Measurements from ENCODE around the gene DNAI7.

DNA sequence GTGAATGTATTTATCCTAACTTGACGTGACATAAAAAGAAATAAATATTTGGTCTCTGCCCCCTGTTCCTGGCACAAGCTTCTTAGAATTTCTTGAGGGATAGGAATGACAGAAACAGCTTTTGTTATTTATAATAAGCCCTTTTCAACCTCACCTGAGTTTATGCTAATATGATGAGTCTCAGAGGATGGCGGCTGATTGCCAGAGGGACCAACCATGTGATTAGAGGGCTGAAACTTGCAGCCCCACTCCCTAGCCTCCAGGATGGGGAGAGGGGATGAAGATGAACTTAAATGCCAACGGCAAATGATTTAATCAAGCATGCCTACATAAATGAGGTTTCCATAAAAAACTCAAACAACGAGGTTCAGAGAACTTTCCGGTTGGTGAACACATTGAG is 42.9 kb downstream of the DNAI7 start:
- TF ChIP-seq, protein P1, sequence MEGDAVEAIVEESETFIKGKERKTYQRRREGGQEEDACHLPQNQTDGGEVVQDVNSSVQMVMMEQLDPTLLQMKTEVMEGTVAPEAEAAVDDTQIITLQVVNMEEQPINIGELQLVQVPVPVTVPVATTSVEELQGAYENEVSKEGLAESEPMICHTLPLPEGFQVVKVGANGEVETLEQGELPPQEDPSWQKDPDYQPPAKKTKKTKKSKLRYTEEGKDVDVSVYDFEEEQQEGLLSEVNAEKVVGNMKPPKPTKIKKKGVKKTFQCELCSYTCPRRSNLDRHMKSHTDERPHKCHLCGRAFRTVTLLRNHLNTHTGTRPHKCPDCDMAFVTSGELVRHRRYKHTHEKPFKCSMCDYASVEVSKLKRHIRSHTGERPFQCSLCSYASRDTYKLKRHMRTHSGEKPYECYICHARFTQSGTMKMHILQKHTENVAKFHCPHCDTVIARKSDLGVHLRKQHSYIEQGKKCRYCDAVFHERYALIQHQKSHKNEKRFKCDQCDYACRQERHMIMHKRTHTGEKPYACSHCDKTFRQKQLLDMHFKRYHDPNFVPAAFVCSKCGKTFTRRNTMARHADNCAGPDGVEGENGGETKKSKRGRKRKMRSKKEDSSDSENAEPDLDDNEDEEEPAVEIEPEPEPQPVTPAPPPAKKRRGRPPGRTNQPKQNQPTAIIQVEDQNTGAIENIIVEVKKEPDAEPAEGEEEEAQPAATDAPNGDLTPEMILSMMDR (IDR thresholded peaks at IDR 0.05; ENCODE audit: poor library complexity, severe bottlenecking): no peak
- TF ChIP-seq, protein P2, sequence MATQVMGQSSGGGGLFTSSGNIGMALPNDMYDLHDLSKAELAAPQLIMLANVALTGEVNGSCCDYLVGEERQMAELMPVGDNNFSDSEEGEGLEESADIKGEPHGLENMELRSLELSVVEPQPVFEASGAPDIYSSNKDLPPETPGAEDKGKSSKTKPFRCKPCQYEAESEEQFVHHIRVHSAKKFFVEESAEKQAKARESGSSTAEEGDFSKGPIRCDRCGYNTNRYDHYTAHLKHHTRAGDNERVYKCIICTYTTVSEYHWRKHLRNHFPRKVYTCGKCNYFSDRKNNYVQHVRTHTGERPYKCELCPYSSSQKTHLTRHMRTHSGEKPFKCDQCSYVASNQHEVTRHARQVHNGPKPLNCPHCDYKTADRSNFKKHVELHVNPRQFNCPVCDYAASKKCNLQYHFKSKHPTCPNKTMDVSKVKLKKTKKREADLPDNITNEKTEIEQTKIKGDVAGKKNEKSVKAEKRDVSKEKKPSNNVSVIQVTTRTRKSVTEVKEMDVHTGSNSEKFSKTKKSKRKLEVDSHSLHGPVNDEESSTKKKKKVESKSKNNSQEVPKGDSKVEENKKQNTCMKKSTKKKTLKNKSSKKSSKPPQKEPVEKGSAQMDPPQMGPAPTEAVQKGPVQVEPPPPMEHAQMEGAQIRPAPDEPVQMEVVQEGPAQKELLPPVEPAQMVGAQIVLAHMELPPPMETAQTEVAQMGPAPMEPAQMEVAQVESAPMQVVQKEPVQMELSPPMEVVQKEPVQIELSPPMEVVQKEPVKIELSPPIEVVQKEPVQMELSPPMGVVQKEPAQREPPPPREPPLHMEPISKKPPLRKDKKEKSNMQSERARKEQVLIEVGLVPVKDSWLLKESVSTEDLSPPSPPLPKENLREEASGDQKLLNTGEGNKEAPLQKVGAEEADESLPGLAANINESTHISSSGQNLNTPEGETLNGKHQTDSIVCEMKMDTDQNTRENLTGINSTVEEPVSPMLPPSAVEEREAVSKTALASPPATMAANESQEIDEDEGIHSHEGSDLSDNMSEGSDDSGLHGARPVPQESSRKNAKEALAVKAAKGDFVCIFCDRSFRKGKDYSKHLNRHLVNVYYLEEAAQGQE (IDR thresholded peaks at IDR 0.05; ENCODE audit: borderline replicate concordance): no peak
- TF ChIP-seq TAF1 (IDR thresholded peaks at IDR 0.05; ENCODE audit: low read depth) (no peak), POLR2AphosphoS5 (IDR thresholded peaks at IDR 0.05) (no peak), RAD21 (conservative IDR thresholded peaks at IDR 0.05) (no peak), EZH2 (IDR thresholded peaks at IDR 0.05; ENCODE audit: borderline replicate concordance, insufficient read depth, low read length, poor library complexity, severe bottlenecking) (no peak), SMC3 (conservative IDR thresholded peaks at IDR 0.05; ENCODE audit: poor library complexity) (no peak), EP300 (conservative IDR thresholded peaks at IDR 0.05; ENCODE audit: poor library complexity, severe bottlenecking) (no peak)

All from neural cell (in vitro differentiated cells).